IMR-90 (cell line): Measurements from ENCODE around the gene SLC25A31. TPM values are rescaled to one million over a fixed set of nuclear protein-coding genes. Genes with fewer than 3 reads are reported as not detected.

Experiments used
- ATAC-seq: fragments of 200-7000 bp; cut with Tn5 transposase; 2 replicates; pipeline ENCODE4 v1.9.1; 2020; ENCODE audit warnings: low read depth, mild to moderate bottlenecking, moderate library complexity
- BruUV-seq: library from RNA; stranded (reverse); fragments of 400-500 nt; replicated peaks from 2 replicates; lab custom pipeline; 2021; lab: Mats Ljungman, UMichigan
- CTCF ChIA-PET: fragments of 300-600 bp; formaldehyde crosslinking; extraction: SDS; loops from one replicate; lab custom pipeline; 2021; ENCODE audit warnings: antibody characterized with exemption; lab: Yijun Ruan, JAX
- POLR2A ChIA-PET: fragments of 300-600 bp; sonication (Branson Sonifier 250); formaldehyde crosslinking; loops from one replicate; lab custom pipeline; 2022; ENCODE audit warnings: antibody characterized with exemption; ENCODE audit not compliant: unreplicated experiment; lab: Charles Lee
- DNase-seq: peaks from one replicate; pipeline ENCODE4 v3.0.0; 2013
- H2AFZ ChIP-seq: replicated peaks from 2 replicates; pipeline ENCODE3; 2013; ENCODE audit warnings: low read length, mild to moderate bottlenecking; ENCODE audit not compliant: poor library complexity
- H2AK5ac ChIP-seq: 2 replicates; pipeline ENCODE4 v1.6.1; 2013; ENCODE audit warnings: low read depth, low read length, inconsistent platforms
- H2AK9ac ChIP-seq: replicated peaks from 2 replicates; pipeline ENCODE3; 2013; ENCODE audit warnings: mild to moderate bottlenecking, low read depth, low read length, moderate library complexity; ENCODE audit not compliant: poor library complexity
- H2BK120ac ChIP-seq: 2 replicates; pipeline ENCODE4 v1.6.1; 2013; ENCODE audit warnings: low read depth, low read length, inconsistent platforms
- H2BK15ac ChIP-seq: 3 replicates; pipeline ENCODE4 v1.6.1; 2013; ENCODE audit warnings: low read depth, low read length, inconsistent platforms
- H2BK20ac ChIP-seq: 2 replicates; pipeline ENCODE4 v1.6.1; 2013; ENCODE audit warnings: low read depth, mild to moderate bottlenecking, inconsistent platforms, low read length, moderate library complexity
- H2BK5ac ChIP-seq: 2 replicates; pipeline ENCODE4 v1.6.1; 2013; ENCODE audit warnings: mild to moderate bottlenecking, low read depth, low read length, inconsistent platforms; ENCODE audit not compliant: poor library complexity, severe bottlenecking
- H3K14ac ChIP-seq: replicated peaks from 2 replicates; pipeline ENCODE4 v1.6.1; 2013; ENCODE audit warnings: low read depth, low read length, inconsistent platforms
- H3K18ac ChIP-seq: 2 replicates; pipeline ENCODE4 v1.6.1; 2013; ENCODE audit warnings: low read depth, low read length, control low read depth
- H3K23ac ChIP-seq: 2 replicates; pipeline ENCODE4 v1.6.1; 2013; ENCODE audit warnings: low read depth, low read length, inconsistent platforms
- H3K27ac ChIP-seq: 2 replicates; pipeline ENCODE4 v1.5.1; 2013; ENCODE audit warnings: mild to moderate bottlenecking, control low read depth, low read length; ENCODE audit not compliant: insufficient read depth
- H3K27me3 ChIP-seq: 2 replicates; pipeline ENCODE4 v1.6.1; 2013; ENCODE audit warnings: low read length; ENCODE audit not compliant: control insufficient read depth, insufficient read depth
- H3K36me3 ChIP-seq: 2 replicates; pipeline ENCODE4 v1.6.1; 2013; ENCODE audit warnings: low read length, mixed read lengths; ENCODE audit not compliant: control insufficient read depth, insufficient read depth
- H3K4ac ChIP-seq: 2 replicates; pipeline ENCODE4 v1.6.1; 2013; ENCODE audit warnings: low read depth, low read length, inconsistent platforms
- H3K4me1 ChIP-seq: 2 replicates; pipeline ENCODE4 v1.6.1; 2013; ENCODE audit warnings: low read length, mixed read lengths; ENCODE audit not compliant: control insufficient read depth, insufficient read depth
- H3K4me2 ChIP-seq: 2 replicates; pipeline ENCODE4 v1.6.1; 2013; ENCODE audit warnings: low read depth, mild to moderate bottlenecking, control low read depth, low read length, moderate library complexity
- H3K4me3 ChIP-seq: 2 replicates; pipeline ENCODE4 v1.5.1; 2013; ENCODE audit warnings: low read depth, mild to moderate bottlenecking, control low read depth, low read length, moderate library complexity; ENCODE audit not compliant: insufficient read depth
- H3K56ac ChIP-seq: 2 replicates; pipeline ENCODE4 v1.6.1; 2013; ENCODE audit warnings: low read length, inconsistent platforms; ENCODE audit not compliant: insufficient read depth; ENCODE audit errors: extremely low read depth
- H3K79me1 ChIP-seq, 2 experiments: 2 replicates each; pipeline ENCODE4 v1.6.1; 2013; ENCODE audit warnings: low read length in 2 of 2, inconsistent platforms in 1 of 2, low read depth in 1 of 2
- H3K9ac ChIP-seq: 2 replicates; pipeline ENCODE4 v1.6.1; 2013; ENCODE audit warnings: low read depth, low read length, control low read depth
- H3K9me1 ChIP-seq: 2 replicates; pipeline ENCODE4 v1.6.1; 2013; ENCODE audit warnings: low read length, inconsistent platforms; ENCODE audit not compliant: insufficient read depth
- H3K9me3 ChIP-seq: 2 replicates; pipeline ENCODE4 v1.6.1; 2013; ENCODE audit warnings: low read length; ENCODE audit not compliant: control insufficient read depth, insufficient read depth
- H4K20me1 ChIP-seq: 2 replicates; pipeline ENCODE4 v1.6.1; 2013; ENCODE audit warnings: low read length, inconsistent platforms; ENCODE audit not compliant: insufficient read depth
- H4K5ac ChIP-seq: 2 replicates; pipeline ENCODE4 v1.6.1; 2013; ENCODE audit warnings: mild to moderate bottlenecking, low read depth, low read length, control low read depth
- H4K8ac ChIP-seq, 2 experiments: 2 replicates each; pipeline ENCODE4 v1.6.1; 2013; ENCODE audit warnings: low read depth in 2 of 2, low read length in 2 of 2, control low read depth in 1 of 2, inconsistent platforms in 1 of 2
- H4K91ac ChIP-seq: 2 replicates; pipeline ENCODE4 v1.6.1; 2013; ENCODE audit warnings: low read depth, low read length, inconsistent platforms; ENCODE audit not compliant: insufficient read depth
- MAFK ChIP-seq: IDR thresholded peaks from 2 replicates; pipeline ENCODE4 v1.6.1; 2012; ENCODE audit warnings: low read depth, low read length, improper control_type of control experiment
- MAZ ChIP-seq: IDR thresholded peaks from 2 replicates; pipeline ENCODE4 v1.6.1; 2012; ENCODE audit warnings: low read depth, mild to moderate bottlenecking, low read length, improper control_type of control experiment, moderate library complexity, borderline replicate concordance
- MXI1 ChIP-seq: IDR thresholded peaks from 2 replicates; pipeline ENCODE4 v1.6.1; 2012; ENCODE audit warnings: low read depth, mild to moderate bottlenecking, low read length, moderate library complexity, borderline replicate concordance
- POLR2A ChIP-seq: IDR thresholded peaks from 2 replicates; pipeline ENCODE4 v1.6.1; 2012; ENCODE audit warnings: mild to moderate bottlenecking, low read depth, low read length
- RAD21 ChIP-seq: IDR thresholded peaks from 2 replicates; pipeline ENCODE4 v1.6.1; 2012; ENCODE audit warnings: low read length, improper control_type of control experiment
- RCOR1 ChIP-seq: IDR thresholded peaks from 2 replicates; pipeline ENCODE4 v1.6.1; 2012; ENCODE audit warnings: mild to moderate bottlenecking, low read length, improper control_type of control experiment; ENCODE audit not compliant: insufficient replicate concordance
- SMC3 ChIP-seq: fragments of 150-350 bp; IDR thresholded peaks from 2 replicates; pipeline ENCODE4 v1.6.1; 2016; ENCODE audit warnings: low read depth, mild to moderate bottlenecking, antibody characterized with exemption, low read length, moderate library complexity
- WGBS, 2 experiments: methylation state at CpG; one replicate each; pipeline versions ENCODE4 v1.1.5 to v1.1.7; 2013; ENCODE audit warnings: missing lambda C conversion rate in 2 of 2; ENCODE audit not compliant: insufficient read length in 1 of 2; ENCODE audit errors: extremely low coverage in 2 of 2; 5-methylcytosine and 5-hydroxymethylcytosine counted together
- dilution Hi-C: fragments of 300-500 bp; cut with HindIII; formaldehyde crosslinking; loops from one replicate; pipeline ENCODE4 v1.14.3; 2018; ENCODE audit warnings: low sequenced_read_pairs; ENCODE audit not compliant: unreplicated experiment
- in situ Hi-C: fragments of 300-500 bp; cut with MboI; formaldehyde crosslinking; loops from 3 replicates; pipeline ENCODE4 v1.14.3; 2019; ENCODE audit warnings: low sequenced_read_pairs, inconsistent platforms, mixed read lengths
- intact Hi-C: fragments of 100-400 bp; cut with micrococcal nuclease; formaldehyde crosslinking; loops from 2 replicates; pipeline ENCODE4 v1.10.0; 2022
- polyA plus RNA-seq, 3 experiments: library from polyadenylated mRNA; depleted of rRNA; stranded (reverse); fragments of >200 nt; gene quantifications; 2 replicates each; pipeline ENCODE4 v1.2.3, GENCODE V29; 2012; ENCODE audit warnings: low replicate concordance in 1 of 3
- total RNA-seq: library from RNA; depleted of rRNA; stranded (reverse); fragments of >200 nt; gene quantifications from 2 replicates; pipeline ENCODE4 v1.2.3, GENCODE V29; 2012
- TF ChIP-seq, protein P1 (sequence below): fragments of 150-350 bp; IDR thresholded peaks from 2 replicates; pipeline ENCODE4 v1.6.1; 2016; ENCODE audit warnings: low read depth, mild to moderate bottlenecking, low read length, moderate library complexity, borderline replicate concordance
- TF ChIP-seq, protein P2 (sequence below): conservative IDR thresholded peaks from 2 replicates; pipeline ENCODE4 v1.5.1; 2012; ENCODE audit warnings: mild to moderate bottlenecking, low read depth, low read length, improper control_type of control experiment
- TF ChIP-seq, protein P3 (sequence below): fragments of 150-350 bp; IDR thresholded peaks from 2 replicates; pipeline ENCODE4 v1.6.1; 2017; ENCODE audit warnings: mild to moderate bottlenecking, antibody characterized with exemption, low read length, low read depth

SLC25A31 gene
- total and polyA plus RNA-seq, 2 of the 4 experiments (the other 2 are of a cell fraction): not detected

DNA sequence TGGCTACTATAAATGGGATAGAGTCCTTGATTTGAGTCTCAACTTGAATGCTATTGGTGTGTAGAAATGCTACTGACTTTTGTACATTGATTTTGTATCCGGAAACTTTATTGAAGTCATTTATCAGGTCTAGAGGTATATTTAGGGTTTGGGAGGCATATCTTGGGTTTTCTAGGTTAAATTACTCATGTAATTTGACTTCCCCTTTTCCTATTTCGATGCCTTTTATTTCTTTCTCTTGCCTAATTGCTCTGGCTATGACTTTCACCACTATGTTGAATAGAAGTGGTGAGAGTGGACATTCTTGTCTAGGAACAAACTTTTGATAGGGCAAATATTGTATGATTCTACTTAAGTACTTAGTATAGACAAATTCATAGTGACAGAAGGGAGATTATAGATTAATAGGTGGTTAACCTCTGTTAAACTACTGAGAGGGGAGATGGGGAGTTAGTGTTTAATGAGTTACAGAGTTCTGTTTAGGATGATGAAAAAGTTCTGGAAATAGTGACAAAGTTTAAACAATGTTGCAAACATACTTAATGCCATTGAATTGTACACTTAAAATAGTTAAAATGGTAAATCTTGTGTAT is 29.1 kb downstream of the SLC25A31 start:
- Histone ChIP-seq H3K79me1 (no peaks in the 10 kb centered on the region), H3K56ac (no peak overlapping the region), H3K9me1 (no peaks in the 10 kb centered on the region), H3K18ac (no peak overlapping the region), H3K36me3 (no peaks in the 10 kb centered on the region), H2AFZ (no peak overlapping the region), H3K27ac (no peak overlapping the region), H2BK15ac (no peak overlapping the region), H3K4ac (no peak overlapping the region), H3K27me3 (no peaks in the 10 kb centered on the region), H4K5ac (no peak overlapping the region), H3K4me1 (no peaks in the 10 kb centered on the region), H3K9me3 (no peaks in the 10 kb centered on the region), H4K91ac (no peak overlapping the region), H2BK20ac (no peak overlapping the region), H2AK9ac (no peak overlapping the region), H4K20me1 (no peaks in the 10 kb centered on the region), H3K9ac (no peak overlapping the region), H3K23ac (no peak overlapping the region), H2BK120ac (no peak overlapping the region), H3K4me3 (no peak overlapping the region), H2AK5ac (no peak overlapping the region), H3K4me2 (no peak overlapping the region), H4K8ac (no peak overlapping the region), H2BK5ac (no peak overlapping the region), H3K14ac (no peak overlapping the region)
- ATAC-seq (no peak), DNase-seq (no peak)
- BruUV-seq: no TSS peak
- ChIA-PET CTCF (no interaction called here), POLR2A (no interaction called here)
- no CpG with 5 or more reads among the region's 2 CpGs for WGBS, 2 experiments
- intact Hi-C loops (no loop called here), in situ Hi-C loops (no loop called here), dilution Hi-C loops (no loop called here)
- TF ChIP-seq MXI1 (no peak), SMC3 (no peak), RAD21 (no peak), MAZ (no peak), MAFK (no peak), POLR2A (no peak), RCOR1 (no peak)
- TF ChIP-seq, protein P1, sequence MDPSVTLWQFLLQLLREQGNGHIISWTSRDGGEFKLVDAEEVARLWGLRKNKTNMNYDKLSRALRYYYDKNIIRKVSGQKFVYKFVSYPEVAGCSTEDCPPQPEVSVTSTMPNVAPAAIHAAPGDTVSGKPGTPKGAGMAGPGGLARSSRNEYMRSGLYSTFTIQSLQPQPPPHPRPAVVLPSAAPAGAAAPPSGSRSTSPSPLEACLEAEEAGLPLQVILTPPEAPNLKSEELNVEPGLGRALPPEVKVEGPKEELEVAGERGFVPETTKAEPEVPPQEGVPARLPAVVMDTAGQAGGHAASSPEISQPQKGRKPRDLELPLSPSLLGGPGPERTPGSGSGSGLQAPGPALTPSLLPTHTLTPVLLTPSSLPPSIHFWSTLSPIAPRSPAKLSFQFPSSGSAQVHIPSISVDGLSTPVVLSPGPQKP: no peak
- TF ChIP-seq, protein P2, sequence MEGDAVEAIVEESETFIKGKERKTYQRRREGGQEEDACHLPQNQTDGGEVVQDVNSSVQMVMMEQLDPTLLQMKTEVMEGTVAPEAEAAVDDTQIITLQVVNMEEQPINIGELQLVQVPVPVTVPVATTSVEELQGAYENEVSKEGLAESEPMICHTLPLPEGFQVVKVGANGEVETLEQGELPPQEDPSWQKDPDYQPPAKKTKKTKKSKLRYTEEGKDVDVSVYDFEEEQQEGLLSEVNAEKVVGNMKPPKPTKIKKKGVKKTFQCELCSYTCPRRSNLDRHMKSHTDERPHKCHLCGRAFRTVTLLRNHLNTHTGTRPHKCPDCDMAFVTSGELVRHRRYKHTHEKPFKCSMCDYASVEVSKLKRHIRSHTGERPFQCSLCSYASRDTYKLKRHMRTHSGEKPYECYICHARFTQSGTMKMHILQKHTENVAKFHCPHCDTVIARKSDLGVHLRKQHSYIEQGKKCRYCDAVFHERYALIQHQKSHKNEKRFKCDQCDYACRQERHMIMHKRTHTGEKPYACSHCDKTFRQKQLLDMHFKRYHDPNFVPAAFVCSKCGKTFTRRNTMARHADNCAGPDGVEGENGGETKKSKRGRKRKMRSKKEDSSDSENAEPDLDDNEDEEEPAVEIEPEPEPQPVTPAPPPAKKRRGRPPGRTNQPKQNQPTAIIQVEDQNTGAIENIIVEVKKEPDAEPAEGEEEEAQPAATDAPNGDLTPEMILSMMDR: no peak
- TF ChIP-seq, protein P3, sequence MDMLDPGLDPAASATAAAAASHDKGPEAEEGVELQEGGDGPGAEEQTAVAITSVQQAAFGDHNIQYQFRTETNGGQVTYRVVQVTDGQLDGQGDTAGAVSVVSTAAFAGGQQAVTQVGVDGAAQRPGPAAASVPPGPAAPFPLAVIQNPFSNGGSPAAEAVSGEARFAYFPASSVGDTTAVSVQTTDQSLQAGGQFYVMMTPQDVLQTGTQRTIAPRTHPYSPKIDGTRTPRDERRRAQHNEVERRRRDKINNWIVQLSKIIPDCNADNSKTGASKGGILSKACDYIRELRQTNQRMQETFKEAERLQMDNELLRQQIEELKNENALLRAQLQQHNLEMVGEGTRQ: no peak
